Mesothelial cell of epicardium (in vitro differentiated cells): ENCODE measurements around the gene LPCAT2. TPM values are rescaled to one million over a fixed set of nuclear protein-coding genes. Genes with fewer than 3 reads are reported as not detected.

ENCODE experiments used
- DNase-seq, 2 experiments: peaks; one replicate each; pipeline ENCODE4 v3.0.0; 2021; ENCODE audit warnings: low spot score in 2 of 2; ENCODE audit not compliant: unreplicated experiment in 2 of 2
- H3K27ac Mint-ChIP-seq: 2 replicates; pipeline ENCODE4 v1.8.0; 2021; ENCODE audit warnings: mixed read lengths
- H3K27me3 Mint-ChIP-seq: 2 replicates; pipeline ENCODE4 v1.8.0; 2021; ENCODE audit warnings: low read depth, mixed read lengths
- H3K36me3 Mint-ChIP-seq: 2 replicates; pipeline ENCODE4 v1.8.0; 2021; ENCODE audit warnings: mixed read lengths
- H3K4me1 Mint-ChIP-seq: 2 replicates; pipeline ENCODE4 v1.8.0; 2021; ENCODE audit warnings: mixed read lengths
- H3K4me3 Mint-ChIP-seq: 2 replicates; pipeline ENCODE4 v1.8.0; 2021; ENCODE audit warnings: mild to moderate bottlenecking, moderate library complexity, mixed read lengths
- H3K9me3 Mint-ChIP-seq: 2 replicates; pipeline ENCODE4 v1.8.0; 2021; ENCODE audit warnings: mixed read lengths
- total RNA-seq: library from RNA; stranded (reverse); gene quantifications from 3 replicates; pipeline ENCODE4 v1.2.1, GENCODE V29; 2021
- TF ChIP-seq, protein P1 (sequence below): fragments of 200-600 bp; sonication (generic); IDR thresholded peaks from one replicate; pipeline ENCODE4 v1.5.0; 2021; ENCODE audit warnings: antibody characterized with exemption; ENCODE audit not compliant: unreplicated experiment

LPCAT2 gene
- total RNA-seq, 1 donor from 2014 or later = 25.1 TPM

GRCh38 chr16:55491691-55492090 is 17.2 kb upstream of the LPCAT2 start:
- peak in 1 of 2 experiments; percentile 13 for DNase-seq
- Mint-ChIP-seq H3K9me3 (no peaks in the 10 kb centered on the region), H3K27me3 (no peaks in the 10 kb centered on the region), H3K4me3 (no peak overlapping the region), H3K4me1 (peaks cover 28% of the 10 kb centered on the region), H3K36me3 (peaks cover 27% of the 10 kb centered on the region), H3K27ac (no peak overlapping the region)
- TF ChIP-seq, protein P1, sequence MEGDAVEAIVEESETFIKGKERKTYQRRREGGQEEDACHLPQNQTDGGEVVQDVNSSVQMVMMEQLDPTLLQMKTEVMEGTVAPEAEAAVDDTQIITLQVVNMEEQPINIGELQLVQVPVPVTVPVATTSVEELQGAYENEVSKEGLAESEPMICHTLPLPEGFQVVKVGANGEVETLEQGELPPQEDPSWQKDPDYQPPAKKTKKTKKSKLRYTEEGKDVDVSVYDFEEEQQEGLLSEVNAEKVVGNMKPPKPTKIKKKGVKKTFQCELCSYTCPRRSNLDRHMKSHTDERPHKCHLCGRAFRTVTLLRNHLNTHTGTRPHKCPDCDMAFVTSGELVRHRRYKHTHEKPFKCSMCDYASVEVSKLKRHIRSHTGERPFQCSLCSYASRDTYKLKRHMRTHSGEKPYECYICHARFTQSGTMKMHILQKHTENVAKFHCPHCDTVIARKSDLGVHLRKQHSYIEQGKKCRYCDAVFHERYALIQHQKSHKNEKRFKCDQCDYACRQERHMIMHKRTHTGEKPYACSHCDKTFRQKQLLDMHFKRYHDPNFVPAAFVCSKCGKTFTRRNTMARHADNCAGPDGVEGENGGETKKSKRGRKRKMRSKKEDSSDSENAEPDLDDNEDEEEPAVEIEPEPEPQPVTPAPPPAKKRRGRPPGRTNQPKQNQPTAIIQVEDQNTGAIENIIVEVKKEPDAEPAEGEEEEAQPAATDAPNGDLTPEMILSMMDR = no peak

- H3K4me3 Mint-ChIP-seq = no peak overlapping the region
- no peak overlapping the region for H3K27ac Mint-ChIP-seq
- DNase-seq = peak in 1 of 2 experiments; percentile 37
- H3K4me1 Mint-ChIP-seq = peaks cover 31% of the 10 kb centered on the region
- TF ChIP-seq, protein P1 = no peak
- no peaks in the 10 kb centered on the region for H3K27me3 Mint-ChIP-seq
- no peaks in the 10 kb centered on the region for H3K9me3 Mint-ChIP-seq
- H3K36me3 Mint-ChIP-seq = peaks cover 21% of the 10 kb centered on the region
These were observed 16.0 kb upstream of the LPCAT2 start for GRCh38 chr16:55492756-55493380.

DNA sequence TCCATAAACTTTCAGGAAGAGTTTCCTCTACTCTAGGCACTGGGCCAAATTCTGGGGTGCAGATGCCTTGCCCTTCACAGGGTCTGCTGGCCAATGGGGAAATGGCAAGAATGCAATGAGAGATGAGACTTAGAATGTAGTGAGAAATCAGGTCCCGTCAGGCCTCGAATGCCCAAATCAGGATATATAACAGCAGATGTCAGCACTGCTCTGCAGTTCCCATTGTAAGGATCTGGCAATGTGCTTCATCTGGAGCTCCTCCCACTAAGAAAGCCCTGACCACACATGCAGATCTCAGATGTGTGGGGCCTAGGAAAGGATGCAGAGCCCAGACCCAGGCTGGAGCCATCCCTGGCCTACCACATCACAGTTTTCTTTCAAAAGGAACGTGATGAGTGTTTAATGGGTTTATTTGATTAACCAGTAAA is 13.9 kb upstream of the LPCAT2 start:
- peaks cover 11% of the 10 kb centered on the region for H3K36me3 Mint-ChIP-seq
- peaks cover 51% of the 10 kb centered on the region for H3K4me1 Mint-ChIP-seq
- no peaks in the 10 kb centered on the region for H3K27me3 Mint-ChIP-seq
- no peaks in the 10 kb centered on the region for H3K9me3 Mint-ChIP-seq
- no peak overlapping the region for H3K4me3 Mint-ChIP-seq
- H3K27ac Mint-ChIP-seq = peak overlapping the region; percentile 58
- peak in 1 of 2 experiments; percentile 39 for DNase-seq
- TF ChIP-seq, protein P1 = no peak

DNA sequence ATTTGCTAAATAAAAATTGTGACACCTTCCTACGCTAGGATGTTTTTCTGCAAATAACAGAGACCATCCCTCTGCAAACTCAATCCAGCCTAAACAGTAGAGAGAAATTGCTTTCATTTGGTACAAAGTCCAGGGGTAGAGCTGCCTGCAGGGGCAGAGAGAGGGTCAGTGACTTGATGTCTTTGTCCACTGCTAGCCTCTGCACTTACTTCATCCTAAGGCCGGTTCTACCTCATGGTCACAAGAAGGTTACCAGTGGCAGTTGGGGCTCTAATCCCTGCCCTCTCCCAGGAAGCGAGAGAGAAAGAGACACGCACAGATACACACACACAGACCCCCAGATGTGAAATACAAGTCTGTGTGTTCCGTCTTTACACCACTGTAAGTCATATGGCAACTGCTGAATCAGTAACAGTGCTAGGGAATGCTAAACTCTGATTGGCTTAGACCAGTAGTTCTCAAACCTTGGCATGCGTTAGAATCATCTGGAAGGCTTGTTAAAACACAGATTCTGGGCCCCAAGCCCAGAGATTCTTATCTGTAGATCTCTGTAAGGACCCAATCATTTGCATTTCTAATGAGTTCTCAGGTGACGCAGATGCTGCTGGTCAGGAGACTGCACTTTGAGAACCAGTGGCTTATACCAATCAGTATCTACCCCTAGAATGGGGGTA is 13.1 kb upstream of the LPCAT2 start:
- DNase-seq = peak in 1 of 2 experiments; percentile 9
- TF ChIP-seq, protein P1 = no peak
- H3K4me3 Mint-ChIP-seq = no peak overlapping the region
- H3K9me3 Mint-ChIP-seq = no peaks in the 10 kb centered on the region
- H3K4me1 Mint-ChIP-seq = peaks cover 58% of the 10 kb centered on the region
- peaks cover 9% of the 10 kb centered on the region for H3K36me3 Mint-ChIP-seq
- H3K27ac Mint-ChIP-seq = peak overlapping the region; percentile 62
- H3K27me3 Mint-ChIP-seq = no peaks in the 10 kb centered on the region

DNA sequence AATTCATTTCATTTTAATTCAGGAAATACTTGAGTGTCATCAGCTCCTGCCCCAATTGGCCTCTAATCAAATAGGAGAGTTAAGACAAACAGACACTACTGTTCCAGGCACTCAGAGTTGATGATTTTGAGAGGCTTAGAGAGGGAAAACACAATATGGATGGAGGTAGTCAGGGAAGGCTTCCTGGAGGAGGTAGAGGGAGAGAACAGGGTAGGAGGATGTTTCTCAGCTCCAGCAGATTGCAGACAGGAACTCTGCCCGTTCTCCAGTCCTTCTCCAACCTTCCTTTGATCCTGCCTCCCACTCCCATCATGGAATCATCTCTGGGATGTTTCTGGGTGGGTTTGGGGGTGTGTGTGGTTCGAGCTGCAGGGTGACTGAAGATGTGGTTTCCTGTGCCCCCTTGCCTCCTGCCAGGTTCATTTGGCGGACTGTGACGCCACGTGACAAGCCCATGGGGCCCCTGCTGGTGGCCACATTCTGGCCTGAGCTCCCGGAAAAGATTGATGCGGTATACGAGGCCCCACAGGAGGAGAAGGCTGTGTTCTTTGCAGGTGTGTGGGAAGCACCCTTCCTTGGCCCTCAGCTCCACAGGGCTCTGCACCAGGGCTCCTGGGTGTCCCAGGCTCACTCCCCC is 12.2 kb upstream of the LPCAT2 start:
- TF ChIP-seq, protein P1 = no peak
- H3K4me1 Mint-ChIP-seq = peaks cover 64% of the 10 kb centered on the region
- DNase-seq = peak in 1 of 2 experiments; percentile 10

More for the DNA sequence above, 12.2 kb upstream of the LPCAT2 start:
- Mint-ChIP-seq H3K27me3 (no peaks in the 10 kb centered on the region), H3K27ac (no peak overlapping the region), H3K9me3 (no peaks in the 10 kb centered on the region), H3K4me3 (no peak overlapping the region), H3K36me3 (peaks cover 9% of the 10 kb centered on the region)
